Loucy (cell line): ENCODE data around the gene ZNF579.

Experiments
- H2AFZ ChIP-seq: fragments of 200-600 bp; sonication (generic); 2 replicates; pipeline ENCODE4 v1.6.0; 2016; ENCODE audit warnings: antibody characterized with exemption, mild to moderate bottlenecking, low read length, moderate library complexity
- H3F3A ChIP-seq: fragments of 200-600 bp; 2 replicates; pipeline ENCODE4 v1.6.0; 2016; ENCODE audit warnings: antibody characterized with exemption, low read depth, mild to moderate bottlenecking
- H3K27me3 ChIP-seq: fragments of 200-600 bp; sonication (generic); 2 replicates; pipeline ENCODE4 v1.6.1; 2014; ENCODE audit warnings: low read length, mild to moderate bottlenecking; ENCODE audit not compliant: insufficient read depth, poor library complexity, severe bottlenecking
- H3K36me3 ChIP-seq: fragments of 200-600 bp; sonication (generic); 2 replicates; pipeline ENCODE4 v1.6.1; 2016; ENCODE audit warnings: low read length; ENCODE audit not compliant: insufficient read depth
- H3K4me1 ChIP-seq: fragments of 200-600 bp; sonication (generic); 2 replicates; pipeline ENCODE4 v1.5.1; 2014; ENCODE audit warnings: low read length, mild to moderate bottlenecking; ENCODE audit not compliant: insufficient read depth, poor library complexity, severe bottlenecking
- H3K4me2 ChIP-seq: fragments of 200-600 bp; sonication (generic); 2 replicates; pipeline ENCODE4 v1.6.0; 2014; ENCODE audit warnings: antibody characterized with exemption, low read length, low read depth, mild to moderate bottlenecking; ENCODE audit not compliant: poor library complexity, severe bottlenecking
- H3K4me3 ChIP-seq: fragments of 200-600 bp; sonication (generic); 2 replicates; pipeline ENCODE4 v1.5.1; 2014; ENCODE audit warnings: low read length, mild to moderate bottlenecking, mixed read lengths; ENCODE audit not compliant: poor library complexity, severe bottlenecking
- H3K79me2 ChIP-seq: fragments of 200-600 bp; sonication (generic); 2 replicates; pipeline ENCODE4 v1.6.1; 2014; ENCODE audit warnings: low read length; ENCODE audit not compliant: insufficient read depth
- H3K9ac ChIP-seq: fragments of 200-600 bp; sonication (generic); 2 replicates; pipeline ENCODE4 v1.6.0; 2014; ENCODE audit warnings: mild to moderate bottlenecking, low read depth, low read length, moderate library complexity; ENCODE audit not compliant: poor library complexity, severe bottlenecking
- H3K9me2 ChIP-seq: fragments of 200-600 bp; sonication (generic); replicated peaks from 2 replicates; pipeline ENCODE4 v1.6.1; 2016; ENCODE audit warnings: low read depth, low read length, mixed read lengths
- H3K9me3 ChIP-seq: fragments of 200-600 bp; sonication (generic); 2 replicates; pipeline ENCODE4 v1.6.1; 2014; ENCODE audit warnings: mild to moderate bottlenecking, antibody characterized with exemption, low read length, low read depth; ENCODE audit not compliant: insufficient read depth
- H4K20me1 ChIP-seq: fragments of 200-600 bp; sonication (generic); 2 replicates; pipeline ENCODE4 v1.6.0; 2014; ENCODE audit warnings: antibody characterized with exemption, low read length, mild to moderate bottlenecking; ENCODE audit not compliant: insufficient read depth, poor library complexity, severe bottlenecking
- CTCF ChIP-seq: fragments of 200-600 bp; sonication (generic); conservative IDR thresholded peaks from 2 replicates; pipeline ENCODE4 v1.5.1; 2014; ENCODE audit warnings: mild to moderate bottlenecking, antibody characterized with exemption, low read length
- EZH2phosphoT487 ChIP-seq: fragments of 200-600 bp; IDR thresholded peaks from 2 replicates; pipeline ENCODE4 v1.6.1; 2018; ENCODE audit warnings: antibody characterized with exemption, mild to moderate bottlenecking, moderate library complexity, borderline replicate concordance

Gene ZNF579

GRCh38 chr19:55544776-55545439 lies 35.7 kb downstream of the ZNF579 start:
- H3K27me3 ChIP-seq = no peaks in the 10 kb centered on the region
- no peaks in the 10 kb centered on the region for H3K36me3 ChIP-seq
- H3K4me2 ChIP-seq = no peak overlapping the region
- H3K4me1 ChIP-seq = no peaks in the 10 kb centered on the region
- no peaks in the 10 kb centered on the region for H3K79me2 ChIP-seq
- TF ChIP-seq EZH2phosphoT487 = no peak
- TF ChIP-seq CTCF = no peak
- H3K9me3 ChIP-seq = no peaks in the 10 kb centered on the region
- H4K20me1 ChIP-seq = no peaks in the 10 kb centered on the region
- no peak overlapping the region for H3K4me3 ChIP-seq
- no peak overlapping the region for H3K9ac ChIP-seq
- H2AFZ ChIP-seq = no peak overlapping the region
- H3K9me2 ChIP-seq = no peaks in the 10 kb centered on the region
- no peaks in the 10 kb centered on the region for H3F3A ChIP-seq

GRCh38 chr19:55544014-55544413 lies 36.6 kb downstream of the ZNF579 start:
- no peaks in the 10 kb centered on the region for H3K4me1 ChIP-seq
- no peak overlapping the region for H3K9ac ChIP-seq
- H3K4me3 ChIP-seq = no peak overlapping the region
- no peaks in the 10 kb centered on the region for H3K36me3 ChIP-seq
- TF ChIP-seq EZH2phosphoT487 (no peak), CTCF (no peak)
- no peaks in the 10 kb centered on the region for H3F3A ChIP-seq
- no peak overlapping the region for H3K4me2 ChIP-seq
- no peaks in the 10 kb centered on the region for H3K9me3 ChIP-seq
- no peaks in the 10 kb centered on the region for H3K27me3 ChIP-seq
- H4K20me1 ChIP-seq = no peaks in the 10 kb centered on the region
- H3K79me2 ChIP-seq = no peaks in the 10 kb centered on the region
- no peak overlapping the region for H2AFZ ChIP-seq
- no peaks in the 10 kb centered on the region for H3K9me2 ChIP-seq

GRCh38 chr19:55543567-55543966 lies 37.1 kb downstream of the ZNF579 start:
- H3K4me3 ChIP-seq = no peak overlapping the region
- H3K9me3 ChIP-seq = no peaks in the 10 kb centered on the region
- H2AFZ ChIP-seq = no peak overlapping the region
- no peak overlapping the region for H3K4me2 ChIP-seq
- H3K36me3 ChIP-seq = no peaks in the 10 kb centered on the region
- no peaks in the 10 kb centered on the region for H3K4me1 ChIP-seq
- TF ChIP-seq CTCF = no peak
- no peak for TF ChIP-seq EZH2phosphoT487
- no peaks in the 10 kb centered on the region for H3K9me2 ChIP-seq
- H3F3A ChIP-seq = no peaks in the 10 kb centered on the region
- H4K20me1 ChIP-seq = no peaks in the 10 kb centered on the region
- no peaks in the 10 kb centered on the region for H3K27me3 ChIP-seq
- no peak overlapping the region for H3K9ac ChIP-seq
- H3K79me2 ChIP-seq = no peaks in the 10 kb centered on the region
